SKM-1 (cell line): ENCODE data around the gene PDZD2.
"Not testable (repeated sequence)": the region's sequence is repeated elsewhere in the genome, so short reads cannot be mapped to it uniquely, and the experiment has no call there.

Experiments
- DNase-seq: peaks from one replicate; lab custom pipeline; 2025; ENCODE audit not compliant: unreplicated experiment; lab: John Stamatoyannopoulos, UW

PDZD2 gene

GRCh38 chr5:31731016-31731415 lies 92.1 kb downstream of the PDZD2 start:
- no peak for DNase-seq

DNA sequence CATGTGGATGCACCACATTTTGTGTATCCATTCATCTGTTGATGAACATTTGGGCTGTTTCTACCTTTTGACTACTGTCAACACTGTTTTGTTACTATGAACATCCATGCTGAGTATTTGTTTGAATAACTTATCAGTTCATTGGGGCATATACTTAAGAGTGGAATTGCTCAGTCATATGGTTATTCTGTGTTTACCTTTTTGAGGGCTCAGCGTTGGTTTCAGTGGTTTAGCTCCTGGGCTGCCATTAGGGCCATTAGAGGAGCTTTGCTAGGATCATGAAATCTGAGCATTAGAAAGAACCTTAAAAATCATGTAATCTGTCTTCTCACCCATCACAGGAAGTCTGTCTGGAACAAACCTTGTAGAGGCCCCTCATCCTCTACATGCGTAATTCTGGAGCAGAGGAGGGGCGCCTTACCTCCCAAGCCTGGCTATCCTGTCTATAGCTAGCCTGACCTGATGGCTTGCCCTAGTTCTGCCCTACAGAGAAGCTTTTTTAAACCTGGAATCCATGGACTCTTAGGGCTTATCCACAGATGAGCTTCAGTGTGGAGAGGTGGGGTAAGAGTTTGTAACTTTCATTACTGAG lies 92.9 kb downstream of the PDZD2 start:
- DNase-seq = no peak

DNA sequence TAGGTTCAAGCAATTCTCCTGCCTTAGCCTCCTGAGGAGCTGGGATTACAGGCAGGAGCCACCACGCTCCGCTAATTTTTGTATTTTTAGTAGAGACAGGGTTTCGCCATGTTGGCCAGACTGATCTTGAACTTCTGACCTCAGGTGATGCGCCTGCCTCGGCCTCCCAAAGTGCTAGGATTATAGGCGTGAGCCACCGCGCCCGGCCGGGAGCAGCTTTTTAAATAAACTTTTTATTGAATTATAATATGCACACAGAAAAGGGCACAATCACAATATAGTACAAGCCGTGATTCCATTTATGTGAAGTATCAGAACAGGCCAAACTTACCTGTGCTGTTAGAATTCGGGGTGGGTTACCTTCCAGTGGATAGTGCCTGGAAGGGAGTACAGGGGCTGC lies 93.9 kb downstream of the PDZD2 start:
- DNase-seq = not testable (repeated sequence)

DNA sequence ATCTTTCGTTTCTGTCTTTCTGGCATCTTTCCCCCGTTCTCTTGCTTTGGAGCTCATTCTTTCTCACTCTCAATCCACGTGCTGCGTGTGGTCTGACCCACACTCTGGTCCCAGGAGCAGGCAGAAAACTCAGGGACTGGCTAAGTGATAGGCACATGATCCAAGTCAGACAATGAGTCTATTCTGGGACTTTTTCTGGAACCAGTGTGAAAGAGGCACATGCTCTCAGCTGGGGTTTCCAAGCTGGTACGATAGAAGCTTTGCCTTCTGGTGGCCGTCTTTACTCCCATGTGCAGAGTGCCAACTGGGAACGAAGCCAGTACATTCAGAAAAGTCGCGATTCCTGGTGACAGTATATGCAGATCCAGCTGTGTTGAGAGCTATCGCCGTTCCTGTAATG lies 94.4 kb downstream of the PDZD2 start:
- DNase-seq = no peak

- no peak for DNase-seq
These were observed 97.2 kb downstream of the PDZD2 start for GRCh38 chr5:31736127-31736526.

DNA sequence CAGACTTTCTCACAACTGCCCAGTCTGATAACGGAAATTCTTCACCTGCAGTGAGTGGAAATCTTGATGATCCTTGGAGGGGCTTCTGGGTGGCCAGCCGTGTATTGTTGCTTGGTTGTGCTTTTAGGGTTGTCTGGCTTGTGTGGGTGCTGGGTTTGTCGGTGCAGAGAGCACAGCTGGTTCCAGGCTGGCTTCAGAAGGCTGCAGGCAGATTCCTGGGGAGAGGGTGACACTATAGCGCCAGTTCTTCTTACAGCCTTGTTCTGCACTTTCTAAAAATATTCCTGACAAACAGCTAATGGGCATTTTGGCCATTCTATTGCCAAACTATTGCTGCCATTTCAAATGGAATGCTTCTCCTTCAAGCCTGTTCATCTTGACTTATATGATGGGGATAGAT lies 99.3 kb downstream of the PDZD2 start:
- no peak for DNase-seq

- no peak for DNase-seq
These were observed 102.6 kb downstream of the PDZD2 start for GRCh38 chr5:31741496-31741895.

DNA sequence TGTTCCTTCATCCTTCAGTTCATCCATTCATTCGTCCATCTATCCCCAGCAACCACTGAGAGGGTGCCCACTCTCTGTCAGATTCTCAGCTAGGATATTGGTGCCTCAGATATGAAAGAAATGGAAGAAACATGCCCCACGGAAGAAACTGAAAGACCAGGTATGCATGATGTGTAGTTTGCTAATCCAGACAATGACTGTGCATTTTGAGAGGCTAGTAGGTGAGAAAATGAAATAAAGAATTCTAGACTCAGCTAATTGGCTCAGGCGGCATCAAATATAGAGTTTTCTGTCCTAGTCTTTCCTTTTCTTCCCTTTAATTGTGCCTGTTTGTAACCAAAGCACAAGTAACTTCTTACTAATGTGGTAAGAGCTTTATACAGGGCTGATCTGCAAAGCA lies 104.7 kb downstream of the PDZD2 start:
- DNase-seq = no peak

- DNase-seq = no peak
These were observed 109.7 kb downstream of the PDZD2 start for GRCh38 chr5:31748458-31749172.

DNA sequence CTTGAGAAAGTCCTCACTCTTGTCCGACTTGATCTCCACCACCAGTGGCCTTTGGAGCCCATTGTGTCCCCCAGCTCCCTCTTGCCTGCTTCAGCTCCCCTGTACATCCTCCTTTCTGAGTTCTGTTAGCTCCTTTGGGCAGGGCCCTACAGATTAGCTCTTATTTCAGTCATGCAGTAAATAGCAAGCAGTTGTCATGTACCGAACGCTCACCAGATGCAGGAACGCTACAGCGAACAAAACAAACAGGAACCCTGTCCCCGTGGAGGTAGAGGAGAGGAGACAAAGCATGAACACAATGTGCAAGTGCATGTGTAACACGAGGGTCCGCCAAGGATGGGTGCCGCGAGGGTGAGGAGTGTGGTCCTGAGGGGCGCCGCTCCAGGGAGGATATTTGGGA lies 111.3 kb downstream of the PDZD2 start:
- no peak for DNase-seq

GRCh38 chr5:31751610-31752009 lies 112.7 kb downstream of the PDZD2 start:
- DNase-seq = no peak

- DNase-seq = no peak
These were observed 114.9 kb downstream of the PDZD2 start for GRCh38 chr5:31753700-31754357.

GRCh38 chr5:31754358-31754704 lies 115.4 kb downstream of the PDZD2 start:
- no peak for DNase-seq

- DNase-seq = no peak
These were observed 116.1 kb downstream of the PDZD2 start for GRCh38 chr5:31754741-31755675.

- no peak for DNase-seq
These were observed 116.8 kb downstream of the PDZD2 start for GRCh38 chr5:31755676-31756230.

- DNase-seq = no peak
These were observed 118.9 kb downstream of the PDZD2 start for GRCh38 chr5:31757806-31758205.

DNA sequence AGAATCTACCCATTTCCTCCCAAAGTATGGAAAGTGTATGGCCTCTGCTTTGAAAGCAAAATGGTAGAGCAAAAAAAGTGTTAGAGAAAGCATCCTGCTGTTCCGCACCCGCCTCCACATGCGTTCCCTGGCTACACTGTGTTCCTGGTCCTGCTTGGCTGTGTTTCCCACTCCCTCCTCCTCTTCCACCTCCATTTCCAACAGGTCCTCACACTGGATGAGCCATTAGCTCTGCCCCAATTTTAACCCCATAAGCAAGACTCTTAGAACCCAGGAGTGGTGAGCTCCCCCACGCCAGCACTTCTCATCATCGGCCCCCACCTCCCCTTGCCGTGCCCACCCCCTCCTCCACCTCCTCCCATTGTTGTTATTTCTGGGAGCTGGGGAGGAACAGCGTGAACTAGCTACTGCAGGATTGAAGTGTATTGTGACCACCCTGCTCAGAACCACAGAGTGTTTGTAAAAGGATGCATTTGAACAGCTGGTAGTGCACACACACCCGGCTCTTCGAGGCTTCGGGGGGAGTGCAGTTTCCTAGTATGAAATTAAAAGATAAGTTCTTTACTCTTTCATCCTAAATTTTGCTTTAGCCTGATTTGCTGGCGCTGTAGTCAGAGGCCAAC lies 120.0 kb downstream of the PDZD2 start:
- no peak for DNase-seq

- no peak for DNase-seq
These were observed 121.0 kb downstream of the PDZD2 start for GRCh38 chr5:31759925-31760324.

- no peak for DNase-seq
These were observed 122.9 kb downstream of the PDZD2 start for GRCh38 chr5:31761877-31762276.

GRCh38 chr5:31763424-31763823 lies 124.5 kb downstream of the PDZD2 start:
- DNase-seq = no peak

- not testable (repeated sequence) for DNase-seq
These were observed 125.8 kb downstream of the PDZD2 start for GRCh38 chr5:31764687-31765086.
